NCI-H2107 treated with DMSO at 0.1 percent for 48 hours (cell line): Measurements from ENCODE around the gene AACS.
"Not testable (repeated sequence)": the region's sequence is repeated elsewhere in the genome, so short reads cannot be mapped to it uniquely, and the experiment has no call there.

Experiments used
- DNase-seq: peaks from one replicate; lab custom pipeline; 2025; ENCODE audit not compliant: unreplicated experiment; lab: John Stamatoyannopoulos, UW

Gene AACS, protein sequence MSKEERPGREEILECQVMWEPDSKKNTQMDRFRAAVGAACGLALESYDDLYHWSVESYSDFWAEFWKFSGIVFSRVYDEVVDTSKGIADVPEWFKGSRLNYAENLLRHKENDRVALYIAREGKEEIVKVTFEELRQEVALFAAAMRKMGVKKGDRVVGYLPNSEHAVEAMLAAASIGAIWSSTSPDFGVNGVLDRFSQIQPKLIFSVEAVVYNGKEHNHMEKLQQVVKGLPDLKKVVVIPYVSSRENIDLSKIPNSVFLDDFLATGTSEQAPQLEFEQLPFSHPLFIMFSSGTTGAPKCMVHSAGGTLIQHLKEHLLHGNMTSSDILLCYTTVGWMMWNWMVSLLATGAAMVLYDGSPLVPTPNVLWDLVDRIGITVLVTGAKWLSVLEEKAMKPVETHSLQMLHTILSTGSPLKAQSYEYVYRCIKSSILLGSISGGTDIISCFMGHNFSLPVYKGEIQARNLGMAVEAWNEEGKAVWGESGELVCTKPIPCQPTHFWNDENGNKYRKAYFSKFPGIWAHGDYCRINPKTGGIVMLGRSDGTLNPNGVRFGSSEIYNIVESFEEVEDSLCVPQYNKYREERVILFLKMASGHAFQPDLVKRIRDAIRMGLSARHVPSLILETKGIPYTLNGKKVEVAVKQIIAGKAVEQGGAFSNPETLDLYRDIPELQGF

DNA sequence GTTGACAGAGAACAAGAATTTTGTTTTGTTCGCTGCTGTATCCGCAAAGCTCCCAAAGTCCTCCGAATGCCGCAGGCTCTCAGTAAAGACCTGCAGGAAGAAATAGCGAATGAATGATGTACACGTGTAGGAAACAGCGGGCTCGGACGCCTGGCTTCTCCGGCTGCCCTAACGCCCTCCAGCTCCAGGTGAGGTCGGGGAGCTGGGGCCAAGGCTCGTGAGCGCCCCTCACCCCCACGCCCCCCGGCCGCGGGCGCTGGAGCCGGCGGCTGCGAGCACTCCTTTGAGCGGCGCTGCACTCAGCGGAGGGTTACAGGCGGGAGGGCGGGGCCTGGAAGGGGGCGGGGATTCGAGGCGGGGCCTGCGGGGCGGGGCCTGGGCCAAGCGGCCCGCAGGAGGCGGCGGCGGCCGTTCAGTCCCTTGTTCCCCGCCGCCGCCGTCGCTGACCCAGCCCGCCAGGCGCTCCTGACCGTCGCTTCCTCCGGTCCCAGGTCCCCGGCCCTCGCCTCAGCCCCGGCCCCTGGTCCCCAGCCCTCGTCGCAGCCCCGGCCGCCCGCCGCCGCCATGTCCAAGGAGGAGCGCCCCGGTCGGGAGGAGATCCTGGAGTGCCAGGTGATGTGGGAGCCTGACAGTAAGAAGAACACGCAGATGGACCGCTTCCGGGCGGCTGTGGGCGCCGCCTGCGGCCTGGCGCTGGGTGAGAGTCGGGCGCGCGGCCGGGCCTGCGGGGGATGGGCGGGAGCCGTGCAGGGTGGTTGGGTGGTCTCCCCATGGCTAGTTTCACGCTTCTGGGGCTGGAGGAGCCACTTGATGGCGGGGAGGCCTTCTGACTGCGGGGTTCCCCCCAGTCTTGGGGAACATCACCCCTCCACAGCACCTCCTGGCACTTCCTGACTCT lies at the start of gene AACS:
TSS of gene AACS (plus strand) at position 415 of the 898 bp plus-strand sequence. CDS start at position 565, 150 bp downstream.
- peak; percentile 62 for DNase-seq

DNA sequence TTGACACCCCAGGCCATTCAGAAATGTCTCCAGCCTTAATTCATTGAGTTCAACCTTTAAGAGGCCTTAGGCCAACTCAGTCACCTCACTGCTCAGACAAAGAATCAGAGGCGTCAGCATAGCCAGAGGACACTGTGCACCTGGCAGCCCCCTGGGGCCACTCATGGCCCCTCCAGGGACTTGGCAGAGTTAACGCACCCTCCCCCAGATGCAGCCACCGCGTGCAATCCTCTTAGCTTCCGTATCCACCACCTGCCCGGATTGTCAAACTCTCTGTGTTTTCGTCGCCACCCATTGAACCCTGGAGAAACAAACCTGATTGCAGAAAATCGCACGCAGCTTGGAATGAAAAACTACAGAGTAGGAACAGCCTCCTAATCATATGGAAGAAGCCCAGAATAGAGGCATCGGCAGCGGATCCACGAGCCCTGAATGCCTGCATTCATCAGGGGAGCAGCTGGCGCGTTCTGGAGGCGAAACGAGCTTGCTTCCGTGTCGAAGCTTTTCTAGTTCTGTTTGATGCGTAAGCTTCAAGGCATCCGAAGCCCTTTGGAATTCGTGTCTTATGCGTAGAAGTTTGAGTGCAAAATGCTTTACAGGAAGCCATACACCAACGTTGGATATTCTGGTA lies 49.4 kb upstream of the AACS start:
- DNase-seq, result peak; percentile 93

DNA sequence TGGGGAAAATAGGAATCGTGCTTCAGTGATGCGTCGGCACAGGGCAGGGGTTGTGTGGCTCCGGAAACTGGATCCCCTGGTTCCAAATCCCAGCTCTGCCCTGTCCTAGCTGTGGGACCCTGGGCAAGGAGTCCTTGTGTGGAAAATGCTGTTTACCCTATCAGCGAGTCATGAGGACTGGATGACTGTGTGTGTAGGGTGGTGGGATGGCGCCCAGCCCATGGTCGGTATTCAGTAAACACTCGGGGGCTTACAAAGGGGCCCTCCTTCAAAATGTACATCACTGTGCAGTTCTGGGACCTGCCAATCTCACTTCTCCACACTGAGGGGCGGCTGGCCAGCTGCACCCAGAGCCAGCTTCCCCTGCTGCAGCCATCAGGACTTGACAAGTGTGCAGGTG lies 47.4 kb upstream of the AACS start:
- DNase-seq, result no peak

DNA sequence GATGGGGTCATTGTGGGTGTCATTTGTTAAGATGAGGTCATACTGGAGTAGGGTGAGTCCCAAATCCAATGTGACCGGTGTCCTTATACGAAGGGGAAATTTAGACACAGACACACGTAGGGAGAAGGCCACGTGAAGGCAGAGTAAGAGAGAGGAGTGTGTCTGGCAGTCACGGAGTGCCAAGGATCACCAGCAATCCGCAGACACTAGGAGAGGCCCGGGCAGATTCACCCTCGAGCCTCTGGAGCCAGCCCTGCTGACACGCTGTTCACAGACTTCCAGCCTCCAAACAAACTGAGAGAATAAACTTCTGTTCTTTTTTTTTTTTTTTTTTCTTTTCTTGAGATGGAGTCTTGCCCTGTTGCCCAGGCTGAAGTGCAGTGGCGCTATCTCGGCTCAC lies 46.9 kb upstream of the AACS start:
- no peak for DNase-seq

DNA sequence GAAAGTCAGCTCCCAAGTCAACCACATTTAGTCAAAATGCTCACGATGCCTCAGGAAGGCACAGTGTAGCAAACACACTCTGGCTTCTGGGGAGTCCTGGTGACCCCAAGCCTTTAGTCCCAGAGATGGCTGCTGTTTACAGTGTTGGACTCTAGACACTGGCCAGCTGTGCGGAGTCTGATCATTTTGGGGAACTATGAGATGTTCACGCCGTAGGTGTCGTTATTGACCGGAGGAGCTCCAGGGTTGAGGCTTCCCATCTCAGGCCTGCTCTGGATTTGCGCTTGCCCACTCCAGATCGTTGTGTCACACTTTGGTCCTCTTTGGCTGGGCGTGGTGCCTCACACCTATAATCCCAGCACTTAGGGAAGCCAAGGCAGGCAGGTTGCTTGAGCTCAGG lies 44.1 kb upstream of the AACS start:
- DNase-seq, result no peak

DNA sequence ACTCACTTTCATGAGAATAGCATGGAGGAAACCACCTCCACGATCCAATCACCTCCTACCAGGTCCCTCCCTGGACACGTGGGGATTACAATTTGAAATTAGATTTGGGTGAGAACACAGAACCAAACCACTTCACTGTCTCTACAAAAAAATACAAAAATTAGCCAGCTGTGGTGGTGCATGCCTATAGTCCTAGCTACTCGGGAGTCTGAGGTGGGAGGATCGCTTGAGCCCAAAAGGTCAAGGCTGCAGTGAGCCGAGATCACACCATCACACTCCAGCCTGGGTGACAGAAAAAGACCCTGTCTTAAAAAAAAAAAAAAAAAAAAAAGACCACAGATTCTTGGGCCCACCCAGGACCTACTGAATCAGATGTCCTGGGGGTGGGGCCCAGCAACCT lies 43.5 kb upstream of the AACS start:
- no peak for DNase-seq

DNA sequence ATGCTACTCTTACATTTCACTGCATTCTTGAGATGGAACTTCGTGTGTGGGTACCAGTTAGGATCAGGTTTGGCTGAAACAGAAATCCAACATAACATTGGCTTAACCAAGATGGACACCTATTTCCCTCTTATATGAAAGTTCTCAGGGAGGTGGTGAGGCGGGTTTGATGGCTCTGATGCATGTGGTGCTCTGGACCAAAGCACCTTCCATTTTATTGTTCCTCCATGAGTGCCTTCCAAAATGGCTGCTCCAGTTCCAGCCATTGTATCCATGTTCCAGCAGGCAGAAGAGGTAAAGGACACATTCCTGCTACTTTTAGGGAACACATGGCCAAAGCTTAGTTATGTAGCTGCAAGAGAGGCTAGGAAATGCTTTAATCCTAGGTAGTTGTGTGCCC lies 42.2 kb upstream of the AACS start:
- DNase-seq, result no peak

DNA sequence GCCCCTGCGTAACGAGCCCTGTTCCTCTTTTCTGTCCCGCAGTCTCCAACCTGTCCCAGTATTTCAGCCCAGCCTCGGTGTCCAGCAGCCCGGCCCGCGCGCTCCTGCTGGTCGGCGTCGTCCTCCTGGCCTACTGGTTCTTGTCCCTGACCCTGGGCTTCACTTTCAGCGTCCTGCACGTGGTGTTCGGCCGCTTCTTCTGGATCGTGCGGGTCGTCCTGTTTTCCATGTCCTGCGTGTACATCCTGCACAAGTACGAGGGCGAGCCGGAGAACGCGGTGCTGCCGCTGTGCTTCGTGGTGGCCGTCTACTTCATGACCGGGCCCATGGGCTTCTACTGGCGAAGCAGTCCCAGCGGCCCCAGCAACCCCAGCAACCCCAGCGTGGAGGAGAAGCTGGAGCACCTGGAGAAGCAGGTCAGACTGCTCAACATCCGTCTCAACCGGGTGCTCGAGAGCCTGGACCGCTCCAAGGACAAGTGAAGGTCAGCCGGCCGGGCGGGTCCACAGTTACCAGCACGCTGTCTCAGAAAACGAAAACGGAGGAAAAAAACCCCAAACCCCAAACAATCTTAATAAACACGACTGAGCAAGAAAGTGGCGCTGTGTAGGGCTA lies 40.2 kb upstream of the AACS start:
- no peak for DNase-seq

DNA sequence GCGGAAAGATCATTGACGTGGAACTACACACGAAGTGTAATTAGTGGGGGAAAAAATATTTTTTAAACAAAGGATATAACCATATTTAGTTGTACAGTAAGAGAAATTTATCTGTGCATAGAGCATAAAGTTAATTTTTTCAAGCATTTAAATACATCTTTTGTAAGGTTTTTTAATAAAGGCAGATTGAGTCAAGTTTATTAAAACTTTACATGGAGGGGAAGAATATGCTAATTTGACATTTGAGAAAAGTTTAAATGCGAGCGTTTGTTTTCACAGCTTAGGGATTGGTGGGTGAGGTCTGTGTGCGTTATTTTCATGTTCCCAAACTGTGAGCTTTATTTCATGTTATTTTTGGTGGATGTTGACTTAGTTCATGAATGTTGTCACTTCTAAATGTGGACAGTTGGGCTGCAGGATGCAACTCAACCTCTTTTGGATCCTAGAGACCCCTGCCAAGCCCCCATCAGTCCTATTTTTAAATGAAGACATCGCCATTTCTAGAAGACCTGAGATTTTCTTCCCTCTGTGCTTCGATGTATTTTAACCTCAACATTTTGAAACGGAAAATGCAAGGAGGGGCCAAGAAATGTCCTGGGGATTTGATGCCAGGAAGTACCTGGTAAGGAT lies 39.5 kb upstream of the AACS start:
- DNase-seq, result no peak

DNA sequence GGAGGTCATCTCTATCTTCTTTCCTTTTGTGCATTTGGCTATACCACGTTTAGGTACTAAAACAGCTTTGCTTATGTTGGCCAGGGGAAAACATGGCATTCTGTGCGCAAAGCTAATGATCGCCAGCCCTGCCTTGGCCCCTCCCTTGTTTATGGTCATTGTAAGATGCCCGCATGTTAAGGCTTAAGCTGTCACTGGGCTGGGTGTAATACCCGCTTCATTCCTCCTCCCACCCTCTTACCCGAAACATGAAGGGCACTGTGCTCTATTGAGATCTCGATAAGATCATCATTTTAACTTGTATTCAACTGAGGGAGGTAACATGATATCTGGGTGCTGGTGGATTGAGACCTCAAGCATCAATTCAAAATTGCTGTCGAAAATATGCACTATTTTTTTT lies 37.1 kb upstream of the AACS start:
- DNase-seq, result peak; percentile 70

DNA sequence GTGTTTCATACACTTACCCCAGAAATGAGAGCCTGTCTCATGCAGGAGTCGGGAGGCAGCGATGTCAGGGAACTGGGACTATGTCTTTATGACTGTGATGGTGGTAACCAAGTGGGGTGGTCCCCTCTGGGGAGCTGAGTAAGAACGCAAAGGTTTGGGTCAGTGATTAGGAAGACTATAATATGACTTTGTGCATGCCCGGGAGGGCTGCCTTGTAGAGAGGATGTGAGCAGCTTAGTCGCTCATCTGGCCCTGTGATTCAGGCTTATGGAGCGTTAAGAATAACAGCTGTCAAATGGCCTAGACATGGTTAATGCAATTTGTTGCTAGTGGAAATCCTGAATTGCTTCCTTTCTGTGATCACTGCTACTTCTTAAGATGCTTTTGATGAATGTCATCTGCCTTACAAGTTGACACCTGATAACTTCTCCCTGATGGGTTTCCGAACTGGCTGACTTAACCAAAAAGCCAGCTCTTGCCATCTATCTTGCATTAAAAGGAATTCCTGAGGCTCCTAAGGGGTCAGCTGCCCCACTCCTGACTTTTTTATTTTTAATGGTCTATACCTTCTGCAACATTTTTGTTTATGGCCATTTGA lies 35.4 kb upstream of the AACS start:
- no peak for DNase-seq

DNA sequence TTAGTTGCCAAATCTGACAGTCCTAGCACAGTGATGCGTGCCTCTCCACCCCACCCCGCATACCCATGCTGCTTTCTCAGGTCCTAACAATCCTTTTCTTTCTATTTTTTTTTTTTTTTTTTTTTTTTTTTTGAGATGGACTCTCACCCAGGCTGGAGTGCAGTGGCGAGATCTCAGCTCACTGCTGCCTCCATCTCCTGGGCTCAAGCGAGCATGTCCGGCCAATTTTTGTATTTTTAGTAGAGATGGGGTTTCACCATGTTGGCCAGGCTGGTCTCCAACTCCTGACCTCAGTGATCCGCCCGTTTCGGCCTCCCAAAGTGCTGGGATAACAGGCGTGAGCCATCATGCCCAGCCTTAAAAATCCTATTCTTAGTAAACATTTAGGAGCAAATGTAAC lies 33.8 kb upstream of the AACS start:
- DNase-seq, result not testable (repeated sequence)

DNA sequence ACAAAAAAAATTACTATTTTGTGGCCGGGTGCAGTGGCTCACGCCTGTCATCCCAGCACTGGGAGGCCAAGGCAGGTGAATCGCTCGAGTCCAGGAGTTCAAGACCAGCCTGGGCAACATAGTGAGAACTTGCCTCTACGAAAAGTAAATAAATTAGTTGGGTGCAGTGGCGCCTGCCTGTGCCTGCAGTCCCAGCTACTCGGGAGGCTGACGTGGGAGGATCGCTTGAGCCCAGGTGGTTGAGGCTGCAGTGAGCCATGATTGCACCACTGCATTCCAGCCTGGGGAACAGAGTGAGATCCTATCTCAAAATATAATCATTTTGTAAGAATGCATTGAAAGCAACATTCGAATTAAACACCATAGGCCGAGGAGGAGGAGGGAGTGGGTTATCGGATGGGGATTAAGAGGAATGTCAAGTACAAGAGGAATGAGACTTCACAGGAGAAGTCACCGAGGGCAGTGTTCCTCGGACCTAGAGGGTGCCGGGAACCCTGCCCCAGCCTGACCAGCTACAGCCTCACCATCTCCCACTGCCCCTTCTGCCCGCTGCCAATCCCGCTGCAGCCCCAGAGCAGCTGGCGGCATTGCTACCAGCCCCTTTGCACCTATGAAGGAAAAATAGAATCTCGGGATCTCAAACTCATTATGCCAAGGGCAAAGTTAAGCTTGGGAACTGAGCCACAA lies 32.6 kb upstream of the AACS start:
- no peak for DNase-seq

DNA sequence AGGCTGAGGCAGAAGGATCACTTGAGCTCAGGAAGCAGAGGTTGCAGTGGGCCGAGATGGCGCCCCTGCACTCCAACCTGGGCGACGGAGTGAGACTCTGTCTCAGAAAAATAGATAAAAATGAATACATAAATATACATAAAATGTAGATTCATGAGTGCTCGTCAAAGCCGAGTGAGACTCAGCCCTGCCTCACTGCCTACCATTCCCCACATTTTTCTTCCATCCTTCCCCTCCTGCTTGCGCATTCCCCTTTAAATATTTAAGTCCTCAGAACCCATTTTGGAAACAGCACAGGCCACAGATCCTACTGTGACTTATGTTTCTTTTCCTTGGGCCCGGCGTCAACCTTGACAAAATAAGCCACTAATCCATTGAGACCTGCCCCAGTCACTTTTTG lies 31.9 kb upstream of the AACS start:
- DNase-seq, result no peak

DNA sequence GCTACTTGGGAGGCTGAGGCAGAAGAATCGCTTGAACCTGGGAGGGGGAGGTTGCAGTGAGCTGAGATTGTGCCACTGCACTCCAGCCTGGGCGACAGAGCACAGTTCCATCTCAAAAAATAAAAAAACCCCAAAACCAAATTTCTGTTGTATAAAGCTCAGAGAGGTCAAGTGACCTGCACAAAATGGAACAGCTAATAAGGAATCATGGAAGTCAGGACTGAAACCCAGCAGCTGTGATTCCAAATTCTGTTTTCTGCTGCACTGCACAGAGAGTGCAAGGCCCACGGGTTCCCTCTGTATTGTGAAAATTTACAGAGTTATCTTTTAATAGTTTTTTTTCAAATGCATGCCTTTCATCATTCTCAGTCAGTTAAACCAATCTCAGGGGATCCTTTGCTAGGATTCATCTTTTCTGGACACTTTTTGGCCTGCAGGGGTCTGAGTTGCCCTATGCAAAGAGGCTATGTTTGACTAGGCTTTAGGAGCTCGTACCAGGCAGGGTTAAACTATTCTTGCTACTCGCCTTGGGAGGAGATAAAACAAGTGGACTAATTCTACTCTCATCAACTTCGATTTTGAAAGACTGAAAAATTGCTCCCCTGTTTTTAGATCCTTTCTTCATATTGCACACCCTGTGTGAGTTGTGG lies 26.1 kb upstream of the AACS start:
- no peak for DNase-seq

DNA sequence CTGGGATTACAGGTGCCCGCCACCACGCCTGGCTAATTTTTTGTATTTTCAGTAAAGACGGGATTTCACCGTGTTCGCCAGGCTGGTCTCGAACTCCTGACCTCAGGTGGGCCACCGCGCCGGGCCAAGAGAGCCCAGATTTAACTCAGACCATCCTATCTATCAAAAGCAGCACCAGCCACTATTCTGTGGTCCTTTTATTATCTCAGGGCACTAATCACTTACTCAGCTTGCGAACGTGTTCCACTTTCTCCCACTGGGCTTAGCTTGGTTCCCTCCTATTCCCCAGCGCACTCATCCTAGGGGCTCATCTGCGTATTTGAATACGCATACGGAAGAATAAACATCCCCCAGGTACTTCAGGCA lies 16.2 kb upstream of the AACS start:
- no peak for DNase-seq

DNA sequence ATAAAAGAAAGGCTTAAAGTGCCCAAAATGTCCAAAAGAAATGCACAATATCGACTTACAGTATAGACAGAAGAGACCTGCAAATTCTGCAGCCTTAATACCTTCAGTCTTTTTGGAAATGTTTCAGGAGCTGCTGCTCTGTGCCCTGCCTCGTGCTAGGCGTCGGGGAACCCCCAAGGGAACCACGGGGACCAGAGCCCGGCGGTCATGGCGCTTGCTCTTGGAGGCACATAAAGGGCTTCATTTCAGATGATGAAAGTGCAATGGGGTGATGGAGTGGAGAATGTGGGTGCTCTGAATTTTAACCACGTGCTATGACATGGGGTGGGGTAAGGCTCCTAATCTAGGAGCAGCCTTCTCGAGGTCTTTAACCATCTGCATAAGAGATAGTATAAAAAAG lies 14.8 kb upstream of the AACS start:
- DNase-seq, result no peak

DNA sequence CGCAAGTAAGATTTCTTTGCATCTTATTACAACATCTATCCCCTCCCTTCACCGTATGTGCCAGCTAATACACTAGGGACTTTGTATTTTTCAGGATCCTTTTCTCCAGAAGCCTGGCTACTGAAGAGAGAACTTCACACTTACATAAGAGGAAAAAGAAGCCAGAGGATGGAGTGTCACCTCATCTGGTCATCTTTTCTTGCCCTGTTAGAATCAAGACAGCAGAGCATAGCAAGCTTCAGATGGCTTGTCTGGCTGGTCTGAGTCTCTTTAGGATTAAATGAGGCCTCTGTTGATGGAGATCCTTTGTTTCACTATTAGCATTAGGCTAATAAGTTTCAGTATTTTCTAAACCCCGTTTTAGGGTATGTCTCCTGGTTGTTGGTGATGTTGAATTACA lies 14.4 kb upstream of the AACS start:
- no peak for DNase-seq

DNA sequence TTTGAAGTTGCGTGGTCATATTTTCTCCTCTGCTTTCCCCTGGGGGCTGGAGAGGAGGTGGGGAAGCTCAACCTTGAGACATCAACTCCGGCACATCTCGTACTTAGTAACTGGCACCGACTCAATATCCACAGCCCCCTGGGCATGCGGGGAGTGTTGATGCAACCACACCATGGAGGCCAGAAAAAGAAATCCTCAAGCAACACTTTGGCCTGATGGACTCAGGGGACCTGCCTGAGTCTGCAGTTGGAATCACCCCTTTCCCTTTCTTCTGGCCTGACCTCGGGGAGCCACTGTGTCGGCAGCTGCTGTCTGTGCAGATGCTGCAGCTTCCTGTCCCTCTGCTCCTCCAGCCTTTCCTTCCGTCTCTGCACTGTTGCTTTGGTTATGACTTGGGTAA lies 11.4 kb upstream of the AACS start:
- DNase-seq, result no peak
